HG03378 (cell line): ENCODE measurements around the gene MYO3B.
"Not testable (repeated sequence)": the region's sequence is repeated elsewhere in the genome, so short reads cannot be mapped to it uniquely, and the experiment has no call there.

Source experiments
- ATAC-seq: cut with Tn5 transposase; IDR thresholded peaks from one replicate; pipeline ENCODE4 v1.9.1; 2021; ENCODE audit warnings: mild to moderate bottlenecking, moderate library complexity; ENCODE audit not compliant: unreplicated experiment

MYO3B gene

DNA sequence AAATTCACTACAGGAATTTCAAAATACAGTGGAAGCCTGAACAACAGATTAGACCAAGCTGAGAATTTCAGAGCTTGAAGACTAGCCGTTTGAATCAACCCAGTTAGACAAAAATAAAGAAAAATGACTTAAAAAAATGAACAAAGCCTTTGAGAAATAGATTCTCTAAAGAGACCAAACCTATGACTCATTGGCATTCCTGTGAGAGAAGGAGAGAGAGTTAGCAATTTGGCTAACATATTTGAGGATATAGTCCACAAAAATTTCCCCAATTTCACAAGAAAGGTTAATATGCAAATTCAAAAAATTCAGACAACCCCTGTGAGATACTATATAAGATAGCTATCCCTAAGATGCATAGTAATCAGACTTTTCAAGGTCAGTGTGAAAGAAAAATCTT is 78.0 kb downstream of the MYO3B start:
- no peak for ATAC-seq

DNA sequence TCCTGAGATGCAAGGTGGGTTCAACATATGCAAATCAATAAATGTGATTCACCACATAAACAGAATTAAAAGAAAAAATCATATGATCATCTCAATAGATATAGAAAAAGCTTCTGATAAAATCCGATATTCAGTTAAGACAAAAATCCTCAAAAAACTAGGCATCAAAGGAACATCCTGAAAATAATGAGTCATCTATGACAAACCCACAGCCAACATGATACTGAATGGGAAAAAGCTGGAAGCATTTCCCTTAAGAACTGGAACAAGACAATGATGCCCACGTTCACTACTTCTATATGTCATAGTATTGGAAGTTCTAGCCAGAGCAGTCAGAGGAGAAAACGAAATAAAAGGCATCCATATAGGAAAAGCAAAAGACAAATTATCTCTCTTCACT is 80.4 kb downstream of the MYO3B start:
- ATAC-seq: no peak

DNA sequence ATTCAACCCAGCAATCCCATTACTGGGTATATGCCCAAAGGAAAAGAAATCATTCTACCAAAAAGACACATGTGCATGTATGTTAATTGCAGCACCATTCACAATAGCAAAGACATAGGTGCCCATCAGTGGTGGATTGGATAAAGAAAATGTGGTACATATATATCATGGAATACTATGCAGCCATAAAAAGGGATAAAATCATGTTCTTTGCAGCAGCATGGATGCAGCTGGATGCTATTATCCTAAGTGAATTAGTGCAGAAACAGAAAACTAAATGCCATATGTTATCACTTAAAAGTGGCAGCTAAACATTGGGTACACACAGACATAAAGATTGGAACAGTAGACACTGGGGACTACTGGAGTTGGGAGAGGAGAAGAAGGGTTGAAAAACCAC is 82.2 kb downstream of the MYO3B start:
- ATAC-seq: no peak

DNA sequence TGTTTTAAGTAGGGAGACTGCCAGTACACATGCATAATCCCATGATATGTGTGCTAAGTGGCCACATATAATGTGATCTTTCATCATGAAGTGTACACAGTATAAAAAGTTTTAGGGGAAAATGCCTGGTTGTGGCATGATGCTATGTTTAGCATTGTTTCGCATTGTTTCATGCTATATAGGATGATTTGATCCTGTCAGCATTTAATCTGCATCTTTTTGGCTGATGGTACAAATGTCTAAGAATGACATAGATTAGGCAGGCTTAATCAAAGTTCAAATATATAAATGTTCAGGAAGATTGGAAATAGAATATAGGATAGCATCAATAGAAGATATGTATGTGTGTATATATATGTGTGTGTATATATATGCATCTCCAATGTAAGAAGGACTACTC is 83.6 kb downstream of the MYO3B start:
- ATAC-seq: no peak

DNA sequence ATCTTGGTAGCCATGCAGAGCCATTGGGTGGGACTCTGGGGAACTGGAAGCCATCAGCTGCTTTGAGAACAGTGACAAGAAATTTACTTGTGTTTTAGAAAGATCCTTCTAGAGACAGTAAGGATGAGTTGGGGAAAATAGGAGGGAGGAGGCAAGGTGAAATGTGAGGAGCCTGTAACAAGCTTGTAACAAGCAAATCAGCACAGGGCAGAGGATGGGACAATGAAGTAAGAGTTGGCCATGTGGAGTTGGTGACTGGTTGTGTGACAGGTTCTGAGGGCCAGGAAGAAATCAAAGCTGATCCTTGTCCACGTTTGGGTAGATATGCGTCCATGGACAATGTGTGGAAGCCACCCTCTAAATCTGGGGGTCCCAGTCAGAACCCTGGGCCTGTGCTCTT is 84.4 kb downstream of the MYO3B start:
- no peak for ATAC-seq

DNA sequence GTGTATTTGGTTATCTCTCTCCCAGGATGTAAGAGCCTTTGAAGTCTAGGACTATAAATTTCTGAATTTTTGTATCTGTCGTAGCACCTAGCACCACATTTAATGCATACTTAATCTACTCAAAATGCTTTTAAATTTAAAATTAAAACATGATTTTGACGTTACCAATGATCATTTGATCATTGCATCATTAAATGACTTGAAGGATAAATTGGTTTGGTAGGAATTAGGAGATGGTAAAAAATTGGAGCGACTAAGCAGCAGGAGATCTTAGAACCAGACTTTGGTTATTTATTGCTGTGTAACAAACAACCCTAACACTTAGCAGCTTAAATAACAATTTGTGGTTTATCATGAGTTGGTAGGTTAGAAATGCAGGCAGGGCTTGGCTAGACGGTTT is 84.9 kb downstream of the MYO3B start:
- no peak for ATAC-seq

DNA sequence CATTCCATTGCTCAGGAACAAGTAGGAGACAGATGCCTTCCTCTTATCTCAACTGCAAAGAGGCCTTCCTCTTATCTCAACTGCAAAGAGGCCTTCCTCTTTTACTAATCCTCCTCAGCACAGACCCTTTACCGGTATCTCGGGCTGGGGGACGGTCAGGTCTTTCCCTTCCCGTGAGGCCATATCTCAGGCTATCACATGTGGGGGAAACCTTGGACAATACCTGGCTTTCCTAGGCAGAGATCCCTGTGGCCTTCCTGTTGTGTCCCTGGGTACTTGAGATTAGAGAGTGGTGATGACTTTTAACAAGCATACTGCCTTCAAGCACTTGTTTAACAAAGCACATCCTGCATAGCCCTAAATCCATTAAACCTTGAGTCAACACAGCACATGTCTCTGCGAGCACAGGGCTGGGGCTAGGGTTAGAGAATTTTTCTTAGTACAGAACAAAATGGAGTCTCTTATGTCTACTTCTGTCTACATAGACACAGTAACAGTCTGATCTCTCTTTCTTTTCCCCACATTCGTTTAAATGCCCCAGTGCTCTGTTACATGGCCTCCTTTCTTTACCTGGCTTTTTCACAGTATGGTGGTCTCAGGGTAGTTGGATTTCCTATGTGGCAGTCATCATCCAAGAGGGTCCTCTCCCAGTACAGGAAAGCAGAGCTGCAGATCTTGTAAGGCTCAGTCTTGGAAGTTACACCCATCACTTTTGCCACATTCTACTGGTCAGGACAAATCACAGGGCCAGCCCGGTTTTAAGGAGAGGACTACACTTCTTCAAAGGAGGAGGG is 86.0 kb downstream of the MYO3B start:
- ATAC-seq: not testable (repeated sequence)

DNA sequence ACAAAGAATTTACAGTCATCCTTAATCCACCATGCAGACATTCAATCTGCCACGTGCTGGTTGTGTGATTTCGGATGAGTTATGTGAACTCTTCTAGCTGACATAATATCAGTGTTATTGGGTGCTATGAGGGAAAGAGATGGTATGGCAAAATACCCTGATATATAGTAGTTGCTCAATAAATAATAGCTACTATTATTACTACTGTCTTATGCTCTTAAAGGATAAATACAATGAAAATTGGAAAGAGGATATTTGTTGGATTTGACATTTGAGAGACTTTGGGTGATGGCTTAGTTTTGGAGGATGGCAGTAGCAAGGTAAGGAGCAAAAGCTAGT is 86.5 kb downstream of the MYO3B start:
- no peak for ATAC-seq

DNA sequence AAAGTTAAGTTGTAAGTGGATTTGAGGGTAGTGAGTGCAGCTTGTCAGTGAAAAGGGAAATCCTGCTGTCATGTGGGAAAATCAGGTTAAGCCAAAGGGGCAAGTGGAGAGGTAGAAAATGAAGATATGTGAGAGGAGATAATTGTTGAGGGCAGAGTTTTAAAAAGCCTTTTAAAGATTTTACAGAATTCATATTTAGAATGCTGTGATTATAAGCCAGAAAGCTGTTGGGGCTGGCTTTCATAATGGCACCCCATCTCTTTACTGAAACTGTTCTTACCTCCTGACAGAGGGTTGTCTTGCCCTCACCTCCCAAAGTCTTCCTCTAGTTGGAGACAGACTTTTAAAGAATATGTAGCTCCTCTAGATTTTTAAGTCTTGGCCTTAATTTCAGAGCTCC is 86.9 kb downstream of the MYO3B start:
- ATAC-seq: no peak

DNA sequence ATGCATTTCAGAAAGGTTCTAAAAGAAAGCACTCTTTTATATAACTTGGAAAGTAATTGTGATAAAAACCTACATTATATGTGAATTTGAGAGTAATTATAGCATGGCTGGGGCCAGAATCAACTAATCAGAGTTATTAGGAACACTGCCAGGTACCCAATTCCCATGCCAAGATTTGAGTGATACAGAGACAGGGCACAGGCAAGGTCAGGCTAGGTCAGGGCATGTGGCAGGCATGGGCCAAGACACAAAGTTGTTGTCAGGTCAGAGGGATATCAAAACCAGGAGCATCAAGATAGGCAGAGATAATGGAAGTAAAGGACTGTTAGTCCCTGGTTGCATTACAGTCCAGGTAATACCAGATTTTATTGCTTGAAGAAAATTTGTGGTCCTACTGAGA is 87.4 kb downstream of the MYO3B start:
- ATAC-seq: no peak

DNA sequence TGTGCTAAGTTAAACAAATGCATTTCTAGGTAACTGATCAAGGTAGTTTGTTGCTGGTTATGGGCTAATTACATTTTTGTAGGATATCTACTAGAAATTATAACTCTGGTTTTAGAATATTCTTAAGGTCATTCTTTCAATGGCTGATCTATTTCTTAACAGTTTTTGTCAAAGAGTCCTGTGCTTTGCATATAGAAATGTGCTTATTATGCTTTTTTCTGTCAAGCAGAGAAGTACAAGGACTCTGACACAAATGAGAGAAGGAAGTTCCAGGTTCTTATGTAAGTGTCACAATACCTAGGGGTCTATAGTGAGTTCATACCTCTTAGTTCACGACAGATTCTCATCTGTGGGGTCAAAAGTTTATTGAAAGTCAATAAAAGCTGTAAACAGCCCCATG is 88.4 kb downstream of the MYO3B start:
- ATAC-seq: no peak

DNA sequence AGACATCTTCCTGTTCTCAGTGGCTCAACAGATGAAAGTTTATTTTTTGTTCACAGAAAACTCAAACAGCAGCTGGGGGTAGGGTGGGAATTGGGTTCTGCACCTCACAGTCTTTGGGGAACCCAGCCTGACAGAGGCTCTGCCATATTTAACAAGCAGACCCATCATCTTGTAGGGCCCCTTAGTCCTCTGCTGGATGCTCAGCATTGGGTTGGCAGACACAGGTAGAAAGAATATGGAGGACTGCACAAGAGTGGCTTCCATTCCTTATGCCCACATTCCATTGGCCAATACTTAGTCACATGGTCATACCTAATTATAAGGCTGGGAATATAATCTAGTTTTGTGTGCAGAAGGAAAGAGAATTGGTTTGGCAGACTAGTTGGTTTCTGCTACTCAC is 89.1 kb downstream of the MYO3B start:
- no peak for ATAC-seq

DNA sequence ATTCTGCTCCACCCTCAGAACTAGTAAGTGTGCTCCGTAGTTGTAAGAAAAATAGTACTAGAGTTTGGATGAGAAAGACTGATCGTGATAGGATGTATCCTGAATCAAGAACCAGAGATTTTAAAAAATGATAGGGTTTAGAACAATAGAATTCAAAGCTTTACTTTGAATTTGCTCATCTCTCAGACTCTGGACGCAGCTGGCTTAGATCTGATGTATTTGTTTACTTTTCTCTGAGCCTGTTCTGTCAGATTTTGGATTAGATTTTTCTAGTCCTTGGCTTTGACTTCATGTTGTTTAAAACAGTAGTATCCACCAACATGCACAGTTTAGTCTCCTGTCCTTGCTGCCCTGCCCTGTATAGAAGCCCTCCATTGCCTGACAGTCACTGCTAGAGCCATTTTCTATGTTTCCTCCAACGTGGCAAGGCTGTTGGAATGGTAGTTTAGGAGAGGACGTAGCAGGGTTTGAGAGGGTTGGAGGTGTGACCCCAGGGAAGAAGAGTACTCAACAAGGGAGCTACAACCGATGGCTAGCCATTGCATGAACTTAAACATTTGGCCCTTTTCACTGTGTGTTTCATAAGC is 92.4 kb downstream of the MYO3B start:
- ATAC-seq: no peak

DNA sequence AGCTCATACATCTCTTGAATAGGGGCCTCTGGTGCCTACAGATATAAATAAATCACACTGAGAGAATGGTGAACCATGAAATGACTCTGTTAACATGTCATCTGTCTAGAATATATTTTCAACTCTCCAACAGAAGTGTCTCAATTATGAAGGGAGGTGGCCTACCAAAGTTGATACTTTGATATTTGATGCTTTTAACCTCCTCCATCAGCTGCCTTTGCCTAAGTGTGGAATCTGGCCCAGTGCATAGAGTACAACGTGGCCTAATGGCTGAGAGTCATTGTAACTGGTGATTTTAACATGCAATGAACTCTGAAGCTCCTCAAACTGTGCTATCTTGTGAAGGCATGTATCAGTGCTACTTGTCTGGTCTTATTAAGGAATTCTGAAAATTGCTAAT is 93.4 kb downstream of the MYO3B start:
- ATAC-seq: no peak

DNA sequence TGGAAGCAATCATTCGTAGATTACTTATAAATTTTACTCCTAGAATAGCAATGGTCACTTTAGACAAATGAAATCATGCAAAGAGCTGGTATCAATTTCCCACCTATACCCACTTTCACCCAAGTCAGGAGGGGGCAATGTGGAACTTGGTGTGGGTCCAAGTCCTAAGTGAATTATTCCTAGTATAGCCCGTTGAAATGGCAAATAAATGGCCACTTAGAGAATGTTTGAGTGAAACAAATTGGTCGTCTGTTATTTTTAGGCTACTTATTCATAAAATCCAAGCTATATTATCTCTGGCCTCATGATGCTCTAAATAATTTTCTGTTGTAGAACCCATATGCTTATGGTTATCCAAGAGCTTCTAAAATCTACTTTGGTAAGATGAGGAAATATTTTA is 98.1 kb downstream of the MYO3B start:
- no peak for ATAC-seq

DNA sequence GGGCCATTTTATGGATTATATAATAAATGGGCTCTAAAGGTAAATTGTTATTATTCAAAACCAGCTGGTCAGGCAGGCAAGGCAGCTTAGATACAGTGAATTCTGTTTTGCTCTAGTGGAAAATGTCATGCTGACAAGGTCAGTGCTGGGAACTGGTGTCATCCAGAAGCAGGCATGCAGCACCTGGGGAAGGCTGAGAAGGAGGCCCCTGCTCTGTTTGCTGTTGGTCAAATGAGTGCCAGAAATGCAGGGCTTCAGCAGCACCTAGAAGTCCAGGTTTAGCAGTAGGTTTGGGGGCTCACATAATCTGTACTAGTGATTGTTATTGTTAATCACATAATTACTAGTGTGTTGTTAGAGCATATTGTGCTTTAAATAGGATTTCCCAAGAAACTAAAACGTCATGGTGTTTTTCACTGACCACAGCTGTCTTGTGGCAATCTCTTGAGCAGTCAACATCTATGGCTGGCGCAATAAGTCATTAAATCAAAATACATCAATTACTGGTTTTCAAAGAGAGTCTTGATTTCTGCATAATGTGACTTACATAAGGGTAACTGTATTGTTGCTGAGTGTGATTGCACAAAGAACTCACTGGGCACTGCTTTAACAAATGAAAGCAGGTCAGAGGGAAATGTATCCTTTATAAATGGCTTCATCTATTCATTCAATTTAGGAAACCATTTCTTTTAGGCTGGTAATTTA is 99.1 kb downstream of the MYO3B start:
- no peak for ATAC-seq

DNA sequence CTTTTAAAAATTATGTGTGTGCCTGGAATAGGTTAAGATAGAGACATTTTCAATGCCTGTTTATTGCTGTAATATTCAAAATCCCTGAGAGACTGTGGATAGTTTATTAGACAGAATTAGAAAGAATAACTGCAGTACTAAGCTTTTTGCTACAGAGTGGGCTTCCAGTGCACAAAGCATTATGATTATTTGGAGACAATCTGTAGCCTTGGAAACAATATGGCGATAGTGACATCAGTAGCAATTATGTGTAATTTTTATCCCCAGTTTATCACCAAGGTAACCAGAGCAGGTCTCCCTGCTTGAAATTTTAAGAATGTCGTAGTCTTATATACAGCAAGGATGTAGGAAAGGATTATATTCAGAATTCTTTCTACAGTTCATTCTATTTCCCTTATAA is 100.0 kb downstream of the MYO3B start:
- no peak for ATAC-seq

DNA sequence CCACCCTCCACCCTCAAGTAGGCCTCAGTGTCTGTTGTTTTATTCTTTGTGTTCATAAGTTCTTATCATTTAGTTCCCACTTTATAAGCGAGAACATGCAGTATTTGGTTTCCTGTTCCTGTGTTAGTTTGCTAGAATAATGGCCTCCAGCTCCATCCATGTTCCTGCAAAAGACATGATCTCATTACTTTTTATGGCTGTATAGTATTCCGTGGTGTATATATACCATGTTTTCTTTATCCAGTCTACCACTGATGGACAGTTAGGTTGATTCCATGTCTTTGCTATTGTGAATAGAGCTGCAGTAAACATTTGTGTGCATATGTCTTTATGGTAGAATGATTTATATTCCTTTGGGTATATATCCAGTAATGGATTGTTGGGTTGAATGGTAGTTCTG is 101.7 kb downstream of the MYO3B start:
- not testable (repeated sequence) for ATAC-seq

DNA sequence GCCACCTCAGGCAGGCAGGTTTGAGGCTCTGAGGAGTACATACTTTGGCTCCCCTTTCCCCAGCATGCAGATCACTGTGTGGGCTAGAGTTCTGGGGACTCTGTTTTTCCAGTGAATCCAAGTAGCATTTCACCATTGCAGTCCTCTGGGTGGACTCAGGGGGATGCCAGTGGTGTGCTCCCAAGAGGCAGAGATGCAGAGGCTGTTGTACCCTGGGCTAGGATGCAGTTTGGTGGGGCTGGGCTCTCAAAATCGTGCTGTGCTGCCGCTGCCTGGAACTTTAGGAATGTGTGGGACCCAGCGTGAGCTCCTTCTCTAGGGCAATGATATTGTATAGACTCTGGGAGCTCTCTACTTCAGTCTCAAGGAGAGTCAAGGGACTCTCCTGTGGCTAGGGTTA is 104.9 kb downstream of the MYO3B start:
- no peak for ATAC-seq

DNA sequence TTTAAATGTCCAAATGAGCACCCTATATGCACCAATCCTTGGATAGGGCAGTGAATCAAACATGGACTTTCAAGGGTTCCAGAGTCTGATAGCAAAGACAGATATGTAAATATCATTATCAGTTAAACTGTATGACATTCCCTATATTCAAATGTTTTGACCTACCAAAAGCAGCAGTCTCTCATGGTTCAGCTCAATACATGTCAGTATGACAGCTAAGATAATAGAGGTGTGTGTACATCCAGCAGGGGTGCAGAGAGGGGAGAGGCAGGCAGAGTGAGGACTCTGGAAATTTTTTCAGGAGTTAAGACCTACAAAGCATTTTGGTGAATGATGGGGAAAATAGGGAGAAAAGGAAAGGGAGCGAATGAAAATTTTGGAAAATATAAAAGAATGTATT is 106.3 kb downstream of the MYO3B start:
- no peak for ATAC-seq

DNA sequence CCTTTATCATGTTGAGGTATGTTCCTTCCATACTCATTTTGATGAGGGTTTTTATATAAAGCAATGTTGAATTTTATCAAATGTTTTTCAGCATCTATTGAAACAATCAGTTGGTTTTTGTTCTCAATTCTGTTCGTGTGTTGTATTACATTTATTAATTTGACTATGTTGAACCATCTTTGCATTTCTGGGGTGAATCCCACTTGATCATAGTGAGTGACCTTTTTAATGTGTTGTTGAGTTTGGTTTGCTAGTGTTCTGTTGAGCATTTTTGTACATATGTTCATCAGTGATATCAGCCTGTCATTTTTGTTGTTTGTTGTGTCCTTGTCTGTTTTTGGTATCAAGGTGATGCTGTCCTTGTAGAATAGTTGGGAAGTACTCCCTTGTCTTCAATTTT is 110.9 kb downstream of the MYO3B start:
- no peak for ATAC-seq

DNA sequence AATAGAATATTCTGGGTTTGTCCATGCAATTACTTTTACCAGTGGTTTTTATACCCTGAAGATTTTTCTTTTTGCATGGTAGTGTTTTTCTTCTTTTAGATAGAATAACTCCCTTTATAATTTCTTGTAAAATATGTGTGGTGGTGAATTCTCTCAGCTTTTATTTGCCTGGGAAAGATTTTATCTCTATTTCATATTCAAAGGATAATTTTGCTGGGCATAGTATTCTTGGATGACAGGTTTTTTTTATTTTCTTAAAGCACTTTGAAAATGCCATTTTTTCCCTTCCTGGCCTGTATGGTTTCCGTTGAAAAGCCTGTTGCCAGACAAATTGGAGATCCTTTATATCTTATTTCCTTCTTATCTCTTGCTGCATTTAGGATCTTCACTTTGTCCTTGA is 113.5 kb downstream of the MYO3B start:
- no peak for ATAC-seq
